H9 (cell line): Measurements from ENCODE around the gene MAGI1. TPM values are rescaled to one million over a fixed set of nuclear protein-coding genes. Genes with fewer than 3 reads are reported as not detected.
"Not testable (repeated sequence)": the region's sequence is repeated elsewhere in the genome, so short reads cannot be mapped to it uniquely, and the experiment has no call there.

Source experiments
- DNase-seq: peaks from one replicate; pipeline ENCODE4 v3.0.0-alpha.2; 2017
- H2AFZ ChIP-seq: one replicate; pipeline ENCODE4 v1.6.1; 2013; ENCODE audit warnings: mild to moderate bottlenecking, low read length, control low read depth, moderate library complexity
- H2AK5ac ChIP-seq: 2 replicates; pipeline ENCODE4 v1.6.1; 2013; ENCODE audit warnings: low read length, control low read depth, mixed read lengths; ENCODE audit not compliant: insufficient read length
- H2BK120ac ChIP-seq: one replicate; pipeline ENCODE4 v1.6.1; 2013; ENCODE audit warnings: low read depth, mild to moderate bottlenecking, low read length, control low read depth, inconsistent platforms; ENCODE audit not compliant: poor library complexity, severe bottlenecking
- H2BK12ac ChIP-seq: 2 replicates; pipeline ENCODE4 v1.6.1; 2013; ENCODE audit warnings: low read length, control low read depth, mixed read lengths, low read depth; ENCODE audit not compliant: insufficient read length
- H2BK15ac ChIP-seq: 2 replicates; pipeline ENCODE4 v1.6.1; 2013; ENCODE audit warnings: low read depth, low read length, control low read depth
- H2BK20ac ChIP-seq: one replicate; pipeline ENCODE4 v1.6.1; 2013; ENCODE audit warnings: low read depth, mild to moderate bottlenecking, low read length, control low read depth, inconsistent platforms; ENCODE audit not compliant: poor library complexity, severe bottlenecking
- H2BK5ac ChIP-seq: 2 replicates; pipeline ENCODE4 v1.6.1; 2013; ENCODE audit warnings: low read length, control low read depth, mixed read lengths; ENCODE audit not compliant: insufficient read length
- H3K14ac ChIP-seq: 2 replicates; pipeline ENCODE4 v1.6.1; 2013; ENCODE audit warnings: low read length, control low read depth; ENCODE audit not compliant: insufficient read depth
- H3K18ac ChIP-seq: 2 replicates; pipeline ENCODE4 v1.6.1; 2013; ENCODE audit warnings: low read depth, mild to moderate bottlenecking, mixed read lengths, low read length, control low read depth; ENCODE audit not compliant: insufficient read length
- H3K23ac ChIP-seq: 2 replicates; pipeline ENCODE4 v1.6.1; 2013; ENCODE audit warnings: low read length, control low read depth, mixed read lengths, low read depth; ENCODE audit not compliant: insufficient read length
- H3K23me2 ChIP-seq: 2 replicates; pipeline ENCODE4 v1.6.1; 2013; ENCODE audit warnings: low read depth, mild to moderate bottlenecking, mixed read lengths, low read length, control low read depth; ENCODE audit not compliant: insufficient read length, poor library complexity, severe bottlenecking
- H3K27ac ChIP-seq: 2 replicates; pipeline ENCODE4 v1.5.1; 2013; ENCODE audit warnings: low read length, control low read depth, mixed read lengths, low read depth; ENCODE audit not compliant: insufficient read length
- H3K27me3 ChIP-seq: 2 replicates; pipeline ENCODE4 v1.6.1; 2013; ENCODE audit warnings: low read length, control low read depth, inconsistent platforms; ENCODE audit not compliant: insufficient read depth
- H3K4ac ChIP-seq: 2 replicates; pipeline ENCODE4 v1.6.1; 2013; ENCODE audit warnings: low read depth, mild to moderate bottlenecking, control low read depth, inconsistent platforms, low read length, moderate library complexity
- H3K4me1 ChIP-seq: 2 replicates; pipeline ENCODE4 v1.6.1; 2013; ENCODE audit warnings: low read length, control low read depth, inconsistent platforms; ENCODE audit not compliant: insufficient read depth
- H3K4me2 ChIP-seq: 2 replicates; pipeline ENCODE4 v1.6.1; 2013; ENCODE audit warnings: low read length, control low read depth, mixed read lengths; ENCODE audit not compliant: insufficient read length, insufficient read depth
- H3K56ac ChIP-seq: 2 replicates; pipeline ENCODE4 v1.6.1; 2013; ENCODE audit warnings: low read depth, mild to moderate bottlenecking, mixed read lengths, low read length, control low read depth; ENCODE audit not compliant: insufficient read length
- H3K79me1 ChIP-seq: 2 replicates; pipeline ENCODE4 v1.6.1; 2013; ENCODE audit warnings: low read depth, mild to moderate bottlenecking, moderate library complexity, low read length, control low read depth, inconsistent platforms; ENCODE audit not compliant: insufficient read depth, poor library complexity, severe bottlenecking
- H3K79me2 ChIP-seq: 2 replicates; pipeline ENCODE4 v1.6.1; 2013; ENCODE audit warnings: low read length, control low read depth, inconsistent platforms; ENCODE audit not compliant: insufficient read depth
- H3K9ac ChIP-seq: 2 replicates; pipeline ENCODE4 v1.6.1; 2013; ENCODE audit warnings: low read length, control low read depth, mixed read lengths; ENCODE audit not compliant: insufficient read length; ENCODE audit errors: extremely low read depth
- H3K9me3 ChIP-seq: one replicate; pipeline ENCODE4 v1.6.1; 2013; ENCODE audit warnings: low read depth, low read length, inconsistent platforms; ENCODE audit not compliant: control insufficient read depth
- H3T11ph ChIP-seq: one replicate; pipeline ENCODE4 v1.6.1; 2013; ENCODE audit warnings: mild to moderate bottlenecking, low read length, control low read depth, inconsistent platforms
- H4K20me1 ChIP-seq: one replicate; pipeline ENCODE4 v1.6.1; 2013; ENCODE audit not compliant: control insufficient read depth, insufficient read length, insufficient read depth
- H4K5ac ChIP-seq: 2 replicates; pipeline ENCODE4 v1.6.1; 2013; ENCODE audit warnings: low read depth, mild to moderate bottlenecking, mixed read lengths, low read length, control low read depth; ENCODE audit not compliant: insufficient read length
- H4K8ac ChIP-seq: replicated peaks from 2 replicates; pipeline ENCODE4 v1.6.1; 2013; ENCODE audit warnings: low read length, control low read depth, mixed read lengths, low read depth; ENCODE audit not compliant: insufficient read length
- H4K91ac ChIP-seq: 2 replicates; pipeline ENCODE4 v1.6.1; 2013; ENCODE audit warnings: low read depth, mild to moderate bottlenecking, moderate library complexity, mixed read lengths, low read length, control low read depth; ENCODE audit not compliant: insufficient read length
- H3K27ac Mint-ChIP-seq, 3 experiments: 2 replicates in 2 of 3; 3 replicates in 1 of 3; pipeline ENCODE4 v1.8.0; 2020 to 2021; ENCODE audit warnings: mixed read lengths in 3 of 3, mild to moderate bottlenecking in 1 of 3, moderate library complexity in 1 of 3
- H3K27me3 Mint-ChIP-seq: 2 replicates; pipeline ENCODE4 v1.8.0; 2021; ENCODE audit warnings: low read depth, mild to moderate bottlenecking, moderate library complexity, mixed read lengths
- H3K36me3 Mint-ChIP-seq, 3 experiments: 2 replicates in 2 of 3; 3 replicates in 1 of 3; pipeline ENCODE4 v1.8.0; 2020 to 2021; ENCODE audit warnings: low read depth in 3 of 3, mixed read lengths in 3 of 3; ENCODE audit not compliant: insufficient read depth in 1 of 3
- H3K4me1 Mint-ChIP-seq, 2 experiments: 2 replicates each; pipeline ENCODE4 v1.8.0; 2020; ENCODE audit warnings: mixed read lengths in 2 of 2
- H3K4me3 Mint-ChIP-seq, 2 experiments: 2 replicates in 1 of 2; 3 replicates in 1 of 2; pipeline ENCODE4 v1.8.0; 2020 to 2021; ENCODE audit warnings: mild to moderate bottlenecking in 2 of 2, mixed read lengths in 2 of 2, moderate library complexity in 1 of 2
- H3K9me3 Mint-ChIP-seq, 2 experiments: 2 replicates in 1 of 2; 3 replicates in 1 of 2; pipeline ENCODE4 v1.8.0; 2020; ENCODE audit warnings: mild to moderate bottlenecking in 2 of 2, mixed read lengths in 2 of 2, moderate library complexity in 1 of 2
- WGBS: extraction: QIAGEN DNeasy Blood & Tissue Kit; methylation state at CpG from one replicate; pipeline ENCODE4 v1.1.7; 2013; ENCODE audit warnings: missing lambda C conversion rate, low lambda C conversion rate, mixed read lengths; ENCODE audit not compliant: insufficient read length; ENCODE audit errors: extremely low coverage; 5-methylcytosine and 5-hydroxymethylcytosine counted together
- total RNA-seq: library from RNA; stranded (reverse); gene quantifications from 2 replicates; pipeline ENCODE4 v1.2.1, GENCODE V29; 2021
- TF ChIP-seq, protein P1 (sequence below): fragments of 200-600 bp; sonication (generic); conservative IDR thresholded peaks from 3 replicates; pipeline ENCODE4 v1.8.0; 2021; ENCODE audit warnings: antibody characterized with exemption, mild to moderate bottlenecking

The MAGI1 gene
- total RNA-seq, 1 experiment from 2014 or later: 65.7 TPM

DNA sequence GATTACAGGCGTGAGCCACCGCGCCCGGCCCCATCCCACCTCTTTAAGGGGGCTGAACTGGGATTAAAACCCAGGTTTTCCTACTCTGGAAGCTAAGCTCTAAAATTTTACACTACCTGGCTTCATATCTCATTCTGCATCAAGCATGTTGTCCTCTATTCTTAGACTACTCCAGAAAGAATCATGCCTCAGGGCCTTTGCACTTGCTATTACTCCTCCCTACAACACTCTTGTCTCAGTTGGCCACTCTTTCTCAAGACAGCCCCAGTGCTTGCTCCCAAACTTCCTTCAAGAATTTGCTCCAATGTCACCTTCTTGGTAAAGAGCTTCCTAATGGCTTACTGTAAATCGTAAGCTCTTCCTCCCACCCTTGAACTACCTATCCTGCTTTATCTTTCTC is 521.7 kb downstream of the MAGI1 start:
- TF ChIP-seq, protein P1, sequence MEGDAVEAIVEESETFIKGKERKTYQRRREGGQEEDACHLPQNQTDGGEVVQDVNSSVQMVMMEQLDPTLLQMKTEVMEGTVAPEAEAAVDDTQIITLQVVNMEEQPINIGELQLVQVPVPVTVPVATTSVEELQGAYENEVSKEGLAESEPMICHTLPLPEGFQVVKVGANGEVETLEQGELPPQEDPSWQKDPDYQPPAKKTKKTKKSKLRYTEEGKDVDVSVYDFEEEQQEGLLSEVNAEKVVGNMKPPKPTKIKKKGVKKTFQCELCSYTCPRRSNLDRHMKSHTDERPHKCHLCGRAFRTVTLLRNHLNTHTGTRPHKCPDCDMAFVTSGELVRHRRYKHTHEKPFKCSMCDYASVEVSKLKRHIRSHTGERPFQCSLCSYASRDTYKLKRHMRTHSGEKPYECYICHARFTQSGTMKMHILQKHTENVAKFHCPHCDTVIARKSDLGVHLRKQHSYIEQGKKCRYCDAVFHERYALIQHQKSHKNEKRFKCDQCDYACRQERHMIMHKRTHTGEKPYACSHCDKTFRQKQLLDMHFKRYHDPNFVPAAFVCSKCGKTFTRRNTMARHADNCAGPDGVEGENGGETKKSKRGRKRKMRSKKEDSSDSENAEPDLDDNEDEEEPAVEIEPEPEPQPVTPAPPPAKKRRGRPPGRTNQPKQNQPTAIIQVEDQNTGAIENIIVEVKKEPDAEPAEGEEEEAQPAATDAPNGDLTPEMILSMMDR: no peak
- H3K18ac ChIP-seq: no peak overlapping the region
- peaks cover 3% of the 10 kb centered on the region; the same call in 1 of the 2 replicates for H3K79me2 ChIP-seq
- no peak overlapping the region for H3K9ac ChIP-seq
- H2AK5ac ChIP-seq: no peak overlapping the region
- H3T11ph ChIP-seq: no peak overlapping the region
- H3K4ac ChIP-seq: no peak overlapping the region
- peaks cover 8 to 11% of the 10 kb centered on the region in 2 experiments; a peak in 4 of 5 replicates for H3K9me3 Mint-ChIP-seq
- H3K4me3 Mint-ChIP-seq: no peak overlapping the region
- no peak overlapping the region for H4K8ac ChIP-seq
- peaks cover 23 to 27% of the 10 kb centered on the region in 2 experiments for H3K4me1 Mint-ChIP-seq
- peaks cover 2% of the 10 kb centered on the region; the same call in 1 of the 2 replicates for H3K27me3 Mint-ChIP-seq
- no peak overlapping the region for H2AFZ ChIP-seq
- no peaks in the 10 kb centered on the region for H3K23me2 ChIP-seq
- H3K27ac Mint-ChIP-seq: no peak overlapping the region
- H3K27ac ChIP-seq: no peak overlapping the region
- H4K5ac ChIP-seq: no peak overlapping the region
- no peaks in the 10 kb centered on the region for H3K9me3 ChIP-seq
- H3K14ac ChIP-seq: no peak overlapping the region
- no peak overlapping the region for H2BK15ac ChIP-seq
- WGBS: no CpG with 5 or more reads among the region's 5 CpGs
- no peak overlapping the region for H3K23ac ChIP-seq
- H2BK20ac ChIP-seq: no peak overlapping the region
- H2BK120ac ChIP-seq: no peak overlapping the region
- no peak overlapping the region for H3K56ac ChIP-seq
- no peak overlapping the region for H4K91ac ChIP-seq
- no peak overlapping the region for H2BK12ac ChIP-seq
- H2BK5ac ChIP-seq: no peak overlapping the region
- DNase-seq: no peak
- H3K4me2 ChIP-seq: no peak overlapping the region
- no peaks in the 10 kb centered on the region for H3K27me3 ChIP-seq
- peaks cover 11% of the 10 kb centered on the region for H3K79me1 ChIP-seq
- H4K20me1 ChIP-seq: no peaks in the 10 kb centered on the region
- peaks cover 3% of the 10 kb centered on the region; the same call in 1 of the 2 replicates for H3K4me1 ChIP-seq
- peaks cover 8 to 15% (median 14%) of the 10 kb centered on the region in 3 experiments; a peak in 5 of 7 replicates for H3K36me3 Mint-ChIP-seq

DNA sequence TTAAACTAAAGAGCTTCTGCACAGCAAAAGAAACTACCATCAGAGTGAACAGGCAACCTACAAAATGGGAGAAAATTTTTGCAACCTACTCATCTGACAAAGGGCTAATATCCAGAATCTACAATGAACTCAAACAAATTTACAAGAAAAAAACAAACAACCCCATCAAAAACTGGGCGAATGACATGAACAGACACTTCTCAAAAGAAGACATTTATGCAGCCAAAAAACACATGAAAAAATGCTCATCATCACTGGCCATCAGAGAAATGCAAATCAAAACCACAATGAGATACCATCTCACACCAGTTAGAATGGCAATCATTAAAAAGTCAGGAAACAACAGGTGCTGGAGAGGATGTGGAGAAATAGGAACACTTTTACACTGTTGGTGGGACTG is 524.4 kb downstream of the MAGI1 start:
- H3K9me3 ChIP-seq, H3K56ac ChIP-seq, DNase-seq, H2BK20ac ChIP-seq, H3K79me2 ChIP-seq, H2AK5ac ChIP-seq, H4K91ac ChIP-seq, H3K23ac ChIP-seq, H3K4me1 ChIP-seq, H4K8ac ChIP-seq, H3K27ac Mint-ChIP-seq, H2BK5ac ChIP-seq, H2BK120ac ChIP-seq, H3K23me2 ChIP-seq, H4K5ac ChIP-seq, H2BK12ac ChIP-seq, H2BK15ac ChIP-seq, H3K4me3 Mint-ChIP-seq, H3K9ac ChIP-seq, H3K18ac ChIP-seq, H3K4me2 ChIP-seq, H3K14ac ChIP-seq, H2AFZ ChIP-seq, H3K4ac ChIP-seq, H3K27ac ChIP-seq, H3K27me3 Mint-ChIP-seq, H3K79me1 ChIP-seq, H3K27me3 ChIP-seq, H3T11ph ChIP-seq, H4K20me1 ChIP-seq: not testable (repeated sequence)
- H3K4me1 Mint-ChIP-seq: peaks cover 9 to 14% of the 10 kb centered on the region in 2 experiments
- WGBS: no CpG with 5 or more reads among the region's 1 CpG
- peaks cover 10 to 11% of the 10 kb centered on the region in 2 experiments for H3K9me3 Mint-ChIP-seq
- H3K36me3 Mint-ChIP-seq: peaks cover 11 to 18% (median 16%) of the 10 kb centered on the region in 3 experiments; a peak in 5 of 7 replicates
